Gastroesophageal sphincter (tissue), 3 donors: ENCODE results near the gene SLC47A2.

Experiments used
- CTCF ChIP-seq, 4 experiments: fragments of 200-600 bp in 2 of 4; fragments of 450-650 bp in 2 of 4; sonication (generic) in 1 of 4; IDR thresholded peaks; one replicate each; pipeline ENCODE4 v1.5.1; 2017 to 2019; ENCODE audit warnings: antibody characterized with exemption in 4 of 4, mild to moderate bottlenecking in 2 of 4, moderate library complexity in 2 of 4
- POLR2A ChIP-seq, 2 donors: fragments of 450-650 bp; IDR thresholded peaks; one replicate each; pipeline ENCODE4 v1.6.1; 2017; ENCODE audit warnings: antibody characterized with exemption in 2 of 2, mild to moderate bottlenecking in 2 of 2, moderate library complexity in 1 of 2

- TF ChIP-seq CTCF (IDR thresholded peaks at IDR 0.05): no peak
- TF ChIP-seq POLR2A (IDR thresholded peaks at IDR 0.05): no peak
Observed at GRCh38 chr17:19641687-19642372, 74.6 kb downstream of the SLC47A2 start.
